Body of pancreas (tissue), 4 donors: ENCODE data around the gene PRMT2.

Experiments used
- CTCF ChIP-seq, 7 experiments: fragments of 450-650 bp in 4 of 7; fragments of 200-600 bp in 3 of 7; sonication (generic) in 3 of 7; IDR thresholded peaks; one replicate each; pipeline ENCODE4 v1.5.1; 2016 to 2019; ENCODE audit warnings: antibody characterized with exemption in 7 of 7
- POLR2A ChIP-seq, 3 donors: fragments of 450-650 bp; IDR thresholded peaks; one replicate each; pipeline ENCODE4 v1.6.1; 2016; ENCODE audit warnings: antibody characterized with exemption in 3 of 3, mild to moderate bottlenecking in 2 of 3

DNA sequence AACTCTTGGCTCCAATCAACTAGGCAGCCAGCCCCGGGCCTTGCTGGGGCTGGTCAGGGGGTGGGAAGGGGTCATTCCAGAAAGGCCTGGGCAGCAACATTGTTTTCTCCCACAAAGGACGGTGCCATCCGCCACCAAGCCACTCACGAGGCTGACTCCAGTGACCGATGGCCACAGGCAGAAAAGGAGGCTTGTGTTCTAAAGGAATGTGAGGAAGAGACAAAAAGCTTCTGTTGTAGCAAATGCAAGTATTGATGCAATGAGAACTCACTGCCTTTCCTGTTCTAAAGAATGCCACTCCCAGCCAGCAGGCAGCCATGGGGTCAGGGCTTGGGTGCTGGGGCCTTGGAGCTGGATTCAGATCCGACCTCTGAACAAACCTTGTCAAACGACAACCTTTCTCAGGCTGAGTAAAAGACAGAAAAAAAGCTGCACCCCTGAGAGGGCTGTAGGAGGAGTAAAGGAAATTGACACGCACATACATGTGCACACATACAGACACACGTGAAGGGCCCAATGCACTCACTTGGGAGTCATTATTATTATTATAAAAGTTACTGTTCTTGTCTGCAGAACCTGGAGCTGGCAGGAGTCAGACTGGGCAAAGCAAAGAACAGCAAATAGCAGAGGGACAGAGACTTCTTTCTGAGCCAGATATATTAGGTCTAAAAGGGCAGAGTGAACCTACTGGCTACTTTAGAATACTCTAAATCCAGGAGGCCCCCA is 13.9 kb upstream of the PRMT2 start:
- no peak for TF ChIP-seq POLR2A (IDR thresholded peaks at IDR 0.05)
- TF ChIP-seq CTCF (IDR thresholded peaks at IDR 0.05): no peak
